Measurements from ENCODE around the gene LRRC10B. TPM values are rescaled to one million over a fixed set of nuclear protein-coding genes. Genes with fewer than 3 reads are reported as not detected.

LRRC10B gene
- total RNA-seq, 2 experiments from 2014 or later = not detected

DNA sequence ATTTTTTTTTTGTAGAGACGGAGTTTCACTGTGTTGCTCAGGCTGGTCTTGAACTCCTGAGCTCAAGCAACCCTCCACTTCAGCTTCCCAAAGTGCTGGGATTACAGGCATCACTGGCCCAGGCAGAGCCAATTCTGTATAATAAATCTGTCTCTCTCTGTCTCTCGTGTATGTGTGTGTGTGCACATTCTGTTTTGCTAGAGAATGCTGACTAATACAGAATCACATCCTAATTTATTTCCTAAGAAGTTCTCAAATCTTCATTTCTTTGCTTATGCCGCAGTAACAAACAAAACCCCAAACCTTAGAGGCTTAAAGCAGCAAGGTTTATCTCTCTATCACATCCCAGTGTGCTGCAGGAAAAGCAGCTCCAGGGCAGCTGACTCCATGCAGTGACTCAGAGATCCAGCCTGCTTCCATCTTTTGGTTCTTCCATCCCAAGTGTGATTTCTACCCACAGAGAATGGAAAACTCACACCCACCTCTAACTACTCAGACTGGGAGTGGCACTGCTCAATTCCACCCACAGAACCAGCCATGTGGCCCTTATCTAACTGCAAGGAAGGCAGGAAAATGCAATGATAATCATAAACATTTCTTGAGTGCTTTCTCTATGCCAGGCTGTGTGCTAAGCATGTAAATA, 35.1 kb upstream of the LRRC10B start:
- H3K9me3 ChIP-seq (ENCODE audit: control insufficient read depth in 1 of 2, insufficient read depth in 1 of 2, low read length in 2 of 2) = no peaks in the 10 kb centered on the region
- peaks cover 5% of the 10 kb centered on the region for H3K36me3 ChIP-seq (ENCODE audit: insufficient read depth, low read length)
- TF ChIP-seq, protein P1, sequence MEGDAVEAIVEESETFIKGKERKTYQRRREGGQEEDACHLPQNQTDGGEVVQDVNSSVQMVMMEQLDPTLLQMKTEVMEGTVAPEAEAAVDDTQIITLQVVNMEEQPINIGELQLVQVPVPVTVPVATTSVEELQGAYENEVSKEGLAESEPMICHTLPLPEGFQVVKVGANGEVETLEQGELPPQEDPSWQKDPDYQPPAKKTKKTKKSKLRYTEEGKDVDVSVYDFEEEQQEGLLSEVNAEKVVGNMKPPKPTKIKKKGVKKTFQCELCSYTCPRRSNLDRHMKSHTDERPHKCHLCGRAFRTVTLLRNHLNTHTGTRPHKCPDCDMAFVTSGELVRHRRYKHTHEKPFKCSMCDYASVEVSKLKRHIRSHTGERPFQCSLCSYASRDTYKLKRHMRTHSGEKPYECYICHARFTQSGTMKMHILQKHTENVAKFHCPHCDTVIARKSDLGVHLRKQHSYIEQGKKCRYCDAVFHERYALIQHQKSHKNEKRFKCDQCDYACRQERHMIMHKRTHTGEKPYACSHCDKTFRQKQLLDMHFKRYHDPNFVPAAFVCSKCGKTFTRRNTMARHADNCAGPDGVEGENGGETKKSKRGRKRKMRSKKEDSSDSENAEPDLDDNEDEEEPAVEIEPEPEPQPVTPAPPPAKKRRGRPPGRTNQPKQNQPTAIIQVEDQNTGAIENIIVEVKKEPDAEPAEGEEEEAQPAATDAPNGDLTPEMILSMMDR (IDR thresholded peaks at IDR 0.05) = no peak
- CTCF ChIA-PET = interaction anchor here (0.7 kb wide), 1 partner anchor 71 kb away, joined by 4 read pairs; no protein-coding TSS in a partner anchor
- no peak overlapping the region for H3K4me3 ChIP-seq (ENCODE audit: low read length)
- no peak overlapping the region for H3K27ac ChIP-seq (ENCODE audit: low read depth in 1 of 2, low read length in 2 of 2)
- no peak overlapping the region for H3K4me3 Mint-ChIP-seq
- no peak overlapping the region for H3K27ac Mint-ChIP-seq
- no peaks in the 10 kb centered on the region for H3K9me3 Mint-ChIP-seq
- DNase-seq (no peak), ATAC-seq (ENCODE audit: poor library complexity) (no peak)
- H3K27me3 Mint-ChIP-seq = no peaks in the 10 kb centered on the region
- POLR2A ChIA-PET = no interaction called here
- H3K27me3 ChIP-seq (ENCODE audit: control insufficient read depth in 1 of 2, insufficient read depth in 2 of 2, low read length in 2 of 2) = no peaks in the 10 kb centered on the region
- peaks cover 9% of the 10 kb centered on the region for H3K4me1 ChIP-seq (ENCODE audit: insufficient read depth, low read length)
- peaks cover 7% of the 10 kb centered on the region for H3K4me1 Mint-ChIP-seq (ENCODE audit: low read depth)
- intact Hi-C loops (cut with DNase I, micrococcal nuclease) = no loop called here
- peaks cover 29% of the 10 kb centered on the region for H3K36me3 Mint-ChIP-seq (ENCODE audit: low read depth)

- no peak overlapping the region for H3K27ac ChIP-seq (ENCODE audit: low read depth in 1 of 2, low read length in 2 of 2)
These were observed 34.4 kb upstream of the LRRC10B start for GRCh38 chr11:61474013-61474643.

DNA sequence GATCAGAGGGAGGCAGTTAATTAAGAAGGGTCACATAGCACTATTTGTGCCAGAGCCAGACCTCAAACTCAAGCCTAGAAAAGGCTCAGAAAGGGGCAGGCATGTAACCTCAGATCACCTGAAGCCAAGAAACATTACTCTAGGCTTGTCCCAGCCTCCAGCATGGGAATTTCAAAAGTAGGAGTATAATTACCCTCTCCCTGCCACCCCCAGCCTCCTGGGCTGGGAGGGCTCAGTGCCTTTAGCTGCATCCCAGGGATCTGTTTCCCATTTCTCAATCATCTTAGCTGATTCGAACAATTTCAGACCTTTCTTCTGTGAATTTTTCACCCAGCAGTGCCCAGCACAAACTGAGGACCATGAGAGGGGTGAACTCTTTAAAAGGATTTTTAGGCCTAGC, 33.1 kb upstream of the LRRC10B start:
- H3K9me3 ChIP-seq (ENCODE audit: control insufficient read depth in 1 of 2, insufficient read depth in 1 of 2, low read length in 2 of 2) = no peaks in the 10 kb centered on the region
- POLR2A ChIA-PET = no interaction called here
- Mint-ChIP-seq H3K9me3 (no peaks in the 10 kb centered on the region), H3K4me1 (ENCODE audit: low read depth) (peaks cover 7% of the 10 kb centered on the region), H3K27me3 (no peaks in the 10 kb centered on the region), H3K27ac (no peak overlapping the region), H3K4me3 (no peak overlapping the region), H3K36me3 (ENCODE audit: low read depth) (peaks cover 21% of the 10 kb centered on the region)
- no peak overlapping the region for H3K27ac ChIP-seq (ENCODE audit: low read depth in 1 of 2, low read length in 2 of 2)
- CTCF ChIA-PET = no interaction called here
- peaks cover 9% of the 10 kb centered on the region for H3K4me1 ChIP-seq (ENCODE audit: insufficient read depth, low read length)
- no peaks in the 10 kb centered on the region for H3K27me3 ChIP-seq (ENCODE audit: control insufficient read depth in 1 of 2, insufficient read depth in 2 of 2, low read length in 2 of 2)
- peaks cover 3% of the 10 kb centered on the region for H3K36me3 ChIP-seq (ENCODE audit: insufficient read depth, low read length)
- no peak overlapping the region for H3K4me3 ChIP-seq (ENCODE audit: low read length)
- TF ChIP-seq, protein P1 (IDR thresholded peaks at IDR 0.05) = no peak
- DNase-seq (no peak), ATAC-seq (ENCODE audit: poor library complexity) (no peak)
- intact Hi-C loops (cut with DNase I, micrococcal nuclease) = no loop called here

More at GRCh38 chr11:61474013-61474643, 34.4 kb upstream of the LRRC10B start:
- ChIA-PET CTCF (no interaction called here), POLR2A (no interaction called here)
- no peak overlapping the region for H3K27ac Mint-ChIP-seq
- intact Hi-C loops (cut with DNase I, micrococcal nuclease) = no loop called here
- H3K4me1 Mint-ChIP-seq (ENCODE audit: low read depth) = peaks cover 7% of the 10 kb centered on the region
- no peak overlapping the region for H3K4me3 ChIP-seq (ENCODE audit: low read length)
- no peak overlapping the region for H3K4me3 Mint-ChIP-seq
- peaks cover 9% of the 10 kb centered on the region for H3K4me1 ChIP-seq (ENCODE audit: insufficient read depth, low read length)
- H3K9me3 Mint-ChIP-seq = no peaks in the 10 kb centered on the region
- ATAC-seq (ENCODE audit: poor library complexity) = no peak
- peaks cover 26% of the 10 kb centered on the region for H3K36me3 Mint-ChIP-seq (ENCODE audit: low read depth)
- peaks cover 3% of the 10 kb centered on the region for H3K36me3 ChIP-seq (ENCODE audit: insufficient read depth, low read length)
- no peak for DNase-seq
- H3K9me3 ChIP-seq (ENCODE audit: control insufficient read depth in 1 of 2, insufficient read depth in 1 of 2, low read length in 2 of 2) = no peaks in the 10 kb centered on the region
- no peaks in the 10 kb centered on the region for H3K27me3 Mint-ChIP-seq
- no peaks in the 10 kb centered on the region for H3K27me3 ChIP-seq (ENCODE audit: control insufficient read depth in 1 of 2, insufficient read depth in 2 of 2, low read length in 2 of 2)
- TF ChIP-seq, protein P1 (IDR thresholded peaks at IDR 0.05) = no peak

Data from CD4-positive, alpha-beta T cell (primary cell).